NCI-H446 treated with DMSO at 0.1 percent for 48 hours (cell line): ENCODE measurements around the gene OLR1.

Experiments used
- DNase-seq: peaks from one replicate; lab custom pipeline; 2025; lab: John Stamatoyannopoulos, UW

The OLR1 gene

DNA sequence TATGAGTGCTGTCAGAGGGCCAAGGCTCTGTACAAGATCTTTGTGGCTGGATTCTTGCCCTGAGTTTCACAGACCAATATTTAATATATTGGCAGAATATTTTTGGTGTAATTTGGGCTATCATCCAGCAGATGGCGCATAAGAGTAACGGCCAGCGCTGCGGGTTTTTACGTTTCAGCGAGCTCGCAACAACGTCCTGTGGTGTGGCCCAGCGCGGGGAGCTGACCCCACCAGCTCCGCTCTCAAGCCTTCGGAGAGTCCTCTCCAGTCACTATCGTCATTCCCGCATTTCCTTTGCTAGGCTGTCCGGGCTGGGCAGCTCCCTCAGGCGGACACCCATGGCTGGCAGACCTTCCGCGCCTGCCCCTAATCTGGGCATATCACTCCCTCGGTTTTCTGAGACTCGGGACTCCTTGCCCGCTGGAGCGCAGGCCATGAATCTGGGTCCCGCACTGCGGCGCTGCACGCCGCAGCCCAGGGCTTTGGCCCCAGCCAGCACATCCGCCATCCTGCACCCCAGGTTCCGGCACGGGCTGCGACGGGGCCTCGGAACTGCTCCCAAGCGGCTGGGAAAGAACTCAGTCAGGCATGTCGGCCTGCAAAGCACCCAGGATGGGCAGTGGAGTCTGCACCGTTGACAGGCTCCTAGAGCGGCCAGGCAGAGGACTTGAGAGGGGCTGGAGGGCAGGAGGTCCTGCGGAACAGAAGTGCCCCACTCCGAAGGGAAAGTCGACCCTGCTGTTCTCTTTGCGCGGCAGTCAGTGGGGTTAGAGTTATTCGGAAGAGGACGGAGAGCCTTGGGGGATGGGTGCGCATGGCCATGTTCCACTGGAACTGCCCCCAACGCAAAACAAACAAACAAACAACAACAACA is 18.4 kb downstream of the OLR1 start:
- DNase-seq = no peak

DNA sequence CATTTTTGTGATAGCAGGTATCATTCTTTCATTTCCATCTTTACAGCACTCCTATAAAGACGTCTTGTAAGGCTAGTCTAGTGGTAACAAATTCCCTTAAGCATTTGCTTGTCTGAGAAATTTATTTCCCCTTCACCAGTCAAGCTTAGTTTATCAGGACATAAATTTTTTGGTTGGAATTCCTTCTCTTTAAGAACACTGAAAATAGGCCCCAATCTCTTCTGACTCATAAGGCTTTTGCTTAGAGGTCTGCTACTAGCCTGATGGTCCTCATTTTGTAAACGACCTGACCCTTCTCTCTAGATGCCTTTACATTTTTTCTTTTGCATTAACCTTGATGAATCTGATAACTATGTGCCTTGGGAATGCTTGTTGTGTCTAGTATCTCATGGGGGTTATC is 20.3 kb downstream of the OLR1 start:
- DNase-seq = no peak

DNA sequence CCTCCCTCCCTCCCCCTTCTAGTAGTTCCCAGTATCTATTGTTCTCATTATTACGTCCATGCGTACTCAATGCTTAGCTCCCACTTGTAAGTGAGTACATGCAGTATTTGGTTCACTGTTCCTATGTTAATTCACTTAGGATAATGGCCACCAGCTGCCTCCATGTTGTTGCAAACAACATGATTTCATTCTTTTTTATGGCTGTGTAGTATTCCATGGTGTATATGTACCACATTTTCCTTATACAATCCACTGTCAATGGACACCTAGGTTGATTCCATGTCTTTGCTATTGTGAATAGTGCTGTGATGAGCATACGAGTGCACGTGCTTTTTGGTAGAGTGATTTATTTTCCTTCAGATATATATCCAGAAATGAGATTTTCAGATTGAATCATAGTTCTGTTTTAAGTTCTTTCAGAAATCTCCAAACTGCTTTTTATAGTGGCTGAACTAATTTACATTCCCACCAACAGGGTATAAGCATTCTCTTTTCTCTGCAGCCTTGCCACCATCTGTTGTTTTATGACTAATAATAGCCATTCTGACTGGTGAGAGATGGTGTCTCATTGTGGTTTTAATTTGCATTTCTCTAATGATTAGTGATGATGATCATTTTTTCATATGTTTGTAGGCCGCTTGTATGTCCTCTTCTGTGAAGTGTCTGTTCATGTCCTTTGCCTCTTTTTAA is 24.1 kb downstream of the OLR1 start:
- no peak for DNase-seq

DNA sequence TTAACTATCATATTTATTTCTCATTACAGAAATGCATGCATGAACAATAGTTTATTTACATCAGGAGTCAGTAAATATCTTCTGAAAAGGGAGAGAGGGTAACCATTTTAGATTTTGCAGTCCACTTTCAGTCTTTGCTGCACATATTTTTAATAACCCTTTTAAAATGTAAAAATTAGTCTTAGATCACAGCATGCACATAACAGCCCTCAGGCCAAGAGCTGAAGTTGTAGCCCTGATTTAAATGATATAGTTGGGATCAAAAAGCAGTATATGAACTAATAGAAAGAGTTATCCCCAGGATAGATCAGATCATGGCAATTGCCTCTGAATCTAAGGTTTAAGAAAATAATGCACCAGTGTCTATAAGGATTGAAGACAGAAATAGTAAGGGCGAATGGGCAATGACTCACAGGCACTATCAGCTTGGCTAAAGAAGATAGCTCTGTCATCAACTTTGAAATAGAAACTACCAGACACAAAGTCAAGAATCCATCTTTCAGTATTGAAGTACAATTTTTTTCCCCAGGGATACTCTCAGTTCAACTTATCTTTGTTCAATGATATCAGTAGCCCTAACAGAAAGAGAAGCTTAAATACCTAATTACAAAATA is 28.8 kb downstream of the OLR1 start:
- no peak for DNase-seq

- peak; percentile 5 for DNase-seq
These were observed 31.9 kb downstream of the OLR1 start for GRCh38 chr12:10140001-10140400.

DNA sequence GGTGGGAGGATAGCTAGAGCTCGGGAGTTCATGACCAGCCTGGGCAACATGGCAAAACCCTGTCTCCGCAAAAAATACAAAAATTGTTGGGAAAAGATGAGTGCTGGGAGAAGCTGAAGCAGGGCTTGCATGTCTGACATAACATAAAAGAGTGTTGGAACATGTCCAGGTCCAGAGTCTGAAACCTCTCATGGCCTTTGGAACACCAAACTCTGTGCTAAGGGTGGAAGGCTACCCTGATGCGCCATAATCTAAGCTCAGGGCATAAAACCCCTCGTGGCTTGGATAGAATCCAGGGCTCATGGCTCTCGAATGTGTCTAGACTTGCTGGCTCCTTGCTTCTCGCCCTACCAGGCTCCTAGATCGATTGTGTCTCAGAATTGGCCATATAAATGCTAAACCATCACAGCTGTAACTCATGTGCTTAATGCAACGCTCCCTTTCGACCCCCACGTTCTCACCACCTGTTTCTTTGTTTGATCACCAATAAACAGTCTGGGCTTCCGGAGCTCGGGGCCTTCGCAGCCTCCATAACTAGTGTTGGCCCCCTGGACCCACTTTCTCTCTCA is 35.2 kb downstream of the OLR1 start:
- DNase-seq = peak; percentile 31

DNA sequence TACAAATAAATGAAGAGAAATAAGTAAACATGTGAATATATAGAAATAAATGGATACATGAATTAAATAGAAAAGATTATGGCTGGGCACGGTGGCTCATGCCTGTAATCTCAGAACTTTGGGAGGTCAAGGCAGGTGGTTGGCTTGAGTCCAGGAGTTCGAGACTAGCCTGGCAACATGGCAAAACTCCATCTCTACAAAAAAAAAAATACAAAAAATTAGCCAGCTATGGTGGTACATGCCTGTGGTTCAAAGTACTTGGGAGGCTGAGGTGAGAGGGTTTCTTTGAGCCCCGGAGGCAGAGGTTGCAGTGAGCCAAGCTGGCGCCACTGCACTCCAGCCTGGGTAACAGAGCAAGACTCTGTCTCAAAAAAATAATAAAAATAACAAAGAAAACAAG is 36.8 kb downstream of the OLR1 start:
- DNase-seq = no peak

- DNase-seq = no peak
These were observed 39.0 kb downstream of the OLR1 start for GRCh38 chr12:10132850-10133370.

DNA sequence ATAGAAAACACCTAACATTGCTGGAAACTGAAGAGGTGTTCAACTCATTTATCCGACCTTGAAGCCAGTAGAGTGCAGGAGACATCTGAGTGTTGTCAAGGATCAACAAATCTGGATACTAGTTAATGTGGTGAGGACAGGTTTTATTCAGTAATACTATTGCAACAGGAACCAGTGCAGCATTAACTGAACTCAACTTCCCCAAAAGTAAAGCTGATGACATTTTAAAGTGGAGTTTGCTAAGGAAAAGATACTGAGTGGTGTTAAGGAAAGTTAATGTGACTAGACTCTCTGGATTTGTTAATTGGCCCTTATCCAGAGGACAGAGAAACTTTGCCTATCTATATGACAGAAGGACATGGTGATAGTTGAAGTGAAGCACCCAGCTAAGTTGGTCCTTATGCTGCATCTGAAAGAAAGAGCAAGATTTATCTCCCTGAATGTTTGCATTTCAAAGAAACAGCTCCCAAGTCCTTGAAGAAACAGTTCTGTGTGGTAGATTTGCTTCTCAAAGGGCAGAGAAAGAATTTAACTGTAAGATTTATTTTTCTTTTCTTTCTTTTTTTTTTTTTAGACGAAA is 40.7 kb downstream of the OLR1 start:
- DNase-seq = no peak

- DNase-seq = no peak
These were observed 41.9 kb downstream of the OLR1 start, which contains the start of gene CLEC7A for GRCh38 chr12:10130042-10130441. CLEC7A (minus strand) TSS chr12:10130199; CDS start chr12:10130082, 117 bp downstream.

- no peak for DNase-seq
These were observed 43.2 kb downstream of the OLR1 start for GRCh38 chr12:10128687-10129086.

GRCh38 chr12:10126413-10126812 is 45.5 kb downstream of the OLR1 start:
- no peak for DNase-seq

DNA sequence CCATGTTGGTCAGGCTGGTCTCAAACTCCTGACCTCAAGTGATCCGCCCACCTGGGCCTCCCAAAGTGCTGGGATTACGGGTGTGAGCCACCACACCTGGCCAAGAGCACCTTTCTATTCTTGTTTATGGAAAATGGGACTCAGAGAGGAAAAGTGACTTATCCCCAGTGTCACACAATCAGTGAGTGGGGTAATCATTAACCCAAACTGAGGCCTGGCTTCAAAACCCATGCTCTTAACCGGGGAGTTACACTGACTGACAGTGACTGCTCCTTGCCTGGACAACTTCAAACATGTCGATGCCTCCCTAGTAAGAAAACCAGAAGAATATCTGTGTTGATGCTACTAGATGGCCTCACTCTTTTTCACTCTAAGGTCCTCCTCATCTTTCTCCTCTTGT is 49.2 kb downstream of the OLR1 start:
- no peak for DNase-seq

DNA sequence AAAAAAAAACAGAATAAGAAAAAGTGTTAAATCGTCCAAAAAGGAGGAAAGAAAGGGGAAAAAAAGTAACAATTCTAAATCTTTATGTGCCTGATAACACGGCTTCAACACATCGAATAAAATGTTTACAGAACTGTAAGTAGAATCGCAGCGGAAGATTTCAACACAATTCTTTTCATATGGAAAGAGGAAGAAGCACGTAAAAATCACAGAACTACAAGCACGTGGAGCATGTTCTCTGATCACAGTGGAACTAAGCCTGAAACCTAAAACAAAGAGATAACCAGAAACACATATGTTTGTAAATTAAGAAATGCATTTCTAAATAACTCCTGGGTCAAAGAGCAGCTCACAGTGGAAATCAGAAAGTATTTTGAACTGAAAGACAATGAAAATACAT is 50.7 kb downstream of the OLR1 start:
- DNase-seq = no peak

GRCh38 chr12:10119066-10119465 is 52.9 kb downstream of the OLR1 start:
- DNase-seq = no peak

- DNase-seq = no peak
These were observed 56.0 kb downstream of the OLR1 start for GRCh38 chr12:10115890-10116289.

DNA sequence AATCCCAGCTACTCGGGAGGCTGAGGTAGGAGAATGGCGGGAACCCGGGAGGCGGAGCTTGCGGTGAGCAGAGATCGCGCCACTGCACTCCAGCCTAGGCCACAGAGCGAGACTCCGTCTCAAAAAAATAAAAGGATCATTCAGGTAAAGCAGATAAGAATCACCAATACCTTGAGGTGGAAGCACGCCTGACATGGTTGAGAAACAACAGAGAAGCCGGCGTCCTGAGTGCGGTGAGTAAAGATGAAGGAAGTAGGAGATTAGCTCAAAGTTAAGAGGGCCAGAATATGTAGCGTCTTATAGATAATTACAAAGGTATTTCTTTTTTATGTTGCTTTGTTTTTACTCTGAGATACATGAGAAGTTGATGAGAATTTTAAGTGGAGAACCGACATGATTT is 56.6 kb downstream of the OLR1 start:
- no peak for DNase-seq

DNA sequence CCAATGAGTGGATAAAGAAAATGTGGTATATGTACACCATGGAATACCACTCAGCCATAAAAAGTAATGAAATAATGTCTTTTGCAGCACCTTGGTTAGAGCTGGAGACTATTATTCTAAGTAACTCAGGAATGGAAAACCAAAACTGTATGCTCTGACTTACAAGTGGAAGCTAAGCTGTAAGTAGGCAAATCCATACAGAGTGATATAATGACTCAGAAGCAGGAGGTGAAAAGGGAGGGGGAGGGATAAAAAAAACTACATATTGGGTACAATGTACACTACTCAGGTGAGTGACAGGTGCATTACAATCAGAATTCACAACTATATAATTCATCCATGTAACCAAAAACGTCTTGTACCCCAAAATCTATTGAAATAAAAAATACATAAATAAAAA is 58.0 kb downstream of the OLR1 start:
- no peak for DNase-seq

- no peak for DNase-seq
These were observed 58.9 kb downstream of the OLR1 start for GRCh38 chr12:10113075-10113474.

GRCh38 chr12:10111451-10111850 is 60.5 kb downstream of the OLR1 start:
- DNase-seq = no peak

DNA sequence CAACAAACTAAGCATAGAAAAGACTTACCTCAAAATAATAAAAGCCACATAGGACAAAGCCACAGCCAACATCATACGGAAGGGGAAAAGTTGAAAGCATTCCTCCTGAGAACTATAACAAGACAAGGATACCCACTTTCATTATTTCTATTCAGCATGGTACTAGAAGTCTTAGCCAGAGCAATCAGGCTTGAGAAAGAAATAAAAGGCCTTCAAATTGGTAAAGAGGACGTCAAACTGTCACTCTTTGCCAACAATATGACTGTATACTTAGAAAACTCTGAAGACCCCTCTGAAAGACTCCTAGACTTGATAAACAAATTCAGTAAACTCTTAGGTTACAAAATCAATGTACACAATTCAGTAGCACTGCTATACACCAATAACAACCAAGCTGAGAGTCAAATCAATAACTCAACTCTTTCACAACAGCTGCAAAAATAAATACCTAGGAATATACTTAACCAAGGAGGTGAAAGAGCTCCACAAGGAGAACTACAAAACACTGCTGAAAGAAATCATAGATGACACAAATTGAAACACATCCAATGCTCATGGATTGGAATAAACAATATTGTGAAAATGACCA is 61.6 kb downstream of the OLR1 start:
- DNase-seq = no peak
